HUES48 (cell line): ENCODE results near the gene TRPM2.

Experiments used
- H3K27ac ChIP-seq: one replicate; pipeline ENCODE4 v1.7.0; 2013; ENCODE audit warnings: low read depth, low read length, inconsistent platforms
- H3K27me3 ChIP-seq: 2 replicates; pipeline ENCODE4 v1.6.1; 2013; ENCODE audit warnings: mild to moderate bottlenecking, low read length; ENCODE audit not compliant: control insufficient read depth, insufficient read depth
- H3K36me3 ChIP-seq: 2 replicates; pipeline ENCODE4 v1.6.1; 2013; ENCODE audit warnings: low read length; ENCODE audit not compliant: control insufficient read depth, insufficient read depth
- H3K4me1 ChIP-seq: 2 replicates; pipeline ENCODE4 v1.6.1; 2013; ENCODE audit warnings: mild to moderate bottlenecking, low read length; ENCODE audit not compliant: control insufficient read depth, insufficient read depth
- H3K4me3 ChIP-seq: 2 replicates; pipeline ENCODE4 v1.5.1; 2013; ENCODE audit warnings: mild to moderate bottlenecking, low read depth, low read length
- H3K9ac ChIP-seq: 2 replicates; pipeline ENCODE4 v1.6.1; 2013; ENCODE audit warnings: mild to moderate bottlenecking, low read depth, low read length, moderate library complexity
- H3K9me3 ChIP-seq: 2 replicates; pipeline ENCODE4 v1.6.1; 2013; ENCODE audit warnings: low read length; ENCODE audit not compliant: control insufficient read depth, insufficient read depth

TRPM2 gene

DNA sequence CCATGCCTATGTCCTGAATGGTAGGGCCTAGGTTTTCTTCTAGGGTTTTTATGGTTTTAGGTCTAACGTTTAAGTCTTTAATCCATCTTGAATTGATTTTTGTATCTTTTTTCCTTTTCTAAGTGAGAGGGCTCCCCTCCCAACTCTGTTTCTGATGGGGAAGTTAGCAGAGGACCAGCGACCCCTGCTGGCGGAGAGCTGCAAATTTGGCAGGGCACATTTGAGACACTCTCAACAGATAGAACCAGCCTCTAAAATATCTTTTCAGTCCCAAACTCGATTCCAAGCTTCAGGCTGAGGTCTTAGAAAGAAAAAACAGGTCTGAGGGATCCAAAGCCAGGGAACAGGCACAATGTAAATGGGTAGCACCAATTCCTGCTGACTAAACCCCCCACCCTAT is 134.4 kb downstream of the TRPM2 start:
- Histone ChIP-seq H3K4me1 (no peaks in the 10 kb centered on the region; the same call in 1 of the 2 replicates), H3K9ac (no peak overlapping the region), H3K36me3 (no peaks in the 10 kb centered on the region), H3K4me3 (no peak overlapping the region), H3K9me3 (peaks cover 13% of the 10 kb centered on the region), H3K27ac (no peak overlapping the region), H3K27me3 (no peaks in the 10 kb centered on the region)

DNA sequence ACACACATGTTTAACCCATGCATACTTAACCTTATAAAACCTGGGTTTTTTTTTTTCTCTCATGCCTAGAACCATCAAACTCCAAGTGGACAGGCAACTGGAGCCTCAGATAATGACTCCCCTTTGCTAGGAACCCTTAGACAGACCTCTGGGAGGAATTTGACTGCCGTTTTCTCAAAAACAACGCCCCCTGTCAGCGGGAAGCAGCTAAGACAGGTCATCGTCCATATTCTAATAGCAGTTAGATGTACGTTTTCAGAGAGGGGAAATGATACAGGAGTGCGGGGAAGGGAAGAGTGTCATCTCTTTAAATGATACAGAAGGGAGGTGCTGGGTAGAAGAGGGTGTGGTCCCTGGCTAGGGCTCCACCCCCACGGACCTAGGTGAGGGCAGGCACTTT is 136.5 kb downstream of the TRPM2 start:
- no peak overlapping the region for H3K9ac ChIP-seq
- H3K4me3 ChIP-seq = no peak overlapping the region
- H3K4me1 ChIP-seq = no peaks in the 10 kb centered on the region; the same call in 1 of the 2 replicates
- no peaks in the 10 kb centered on the region for H3K27me3 ChIP-seq
- H3K9me3 ChIP-seq = peaks cover 18% of the 10 kb centered on the region
- H3K27ac ChIP-seq = no peak overlapping the region
- no peaks in the 10 kb centered on the region for H3K36me3 ChIP-seq

DNA sequence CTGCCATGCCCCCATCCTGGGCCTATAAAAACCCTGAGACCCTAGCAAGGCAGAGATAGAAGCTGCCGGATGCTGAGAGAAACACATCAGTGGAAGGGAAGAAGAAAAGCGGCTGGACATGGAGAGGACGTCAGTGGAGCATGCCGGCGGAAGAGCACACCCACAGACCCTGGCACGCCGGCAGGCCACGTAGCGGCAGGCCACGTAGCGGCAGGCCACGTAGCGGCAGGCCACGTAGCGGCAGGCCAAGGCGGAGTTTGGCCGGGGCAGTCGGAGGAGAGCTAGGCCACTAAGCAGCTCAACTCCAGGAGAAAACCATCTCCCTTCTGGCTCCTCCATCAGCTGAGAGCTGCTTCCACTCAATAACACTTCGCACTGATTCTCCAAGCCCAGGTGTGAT is 137.0 kb downstream of the TRPM2 start:
- Histone ChIP-seq H3K9ac (no peak overlapping the region), H3K4me3 (no peak overlapping the region), H3K9me3 (peaks cover 18% of the 10 kb centered on the region), H3K27ac (no peak overlapping the region), H3K36me3 (no peaks in the 10 kb centered on the region), H3K27me3 (no peaks in the 10 kb centered on the region), H3K4me1 (no peaks in the 10 kb centered on the region; the same call in 1 of the 2 replicates)

- no peak overlapping the region for H3K9ac ChIP-seq
- H3K4me1 ChIP-seq = no peaks in the 10 kb centered on the region; the same call in 1 of the 2 replicates
- H3K9me3 ChIP-seq = peaks cover 18% of the 10 kb centered on the region
- no peak overlapping the region for H3K4me3 ChIP-seq
- H3K27ac ChIP-seq = no peak overlapping the region
- H3K27me3 ChIP-seq = no peaks in the 10 kb centered on the region
- H3K36me3 ChIP-seq = no peaks in the 10 kb centered on the region
Observed at GRCh38 chr21:44490816-44491215, 137.4 kb downstream of the TRPM2 start.
